22Rv1 (cell line): ENCODE results near the gene OXNAD1.

Experiments
- H3K27ac ChIP-seq: fragments of 450-650 bp; 2 replicates; pipeline ENCODE4 v1.5.1; 2017
- ZFX ChIP-seq: fragments of 450-650 bp; IDR thresholded peaks from 2 replicates; pipeline ENCODE4 v1.6.1; 2017; ENCODE audit warnings: antibody characterized with exemption, borderline replicate concordance
- TF ChIP-seq, protein P1 (sequence below): fragments of 450-650 bp; IDR thresholded peaks from 2 replicates; pipeline ENCODE4 v1.5.1; 2017; ENCODE audit warnings: mild to moderate bottlenecking

The OXNAD1 gene

DNA sequence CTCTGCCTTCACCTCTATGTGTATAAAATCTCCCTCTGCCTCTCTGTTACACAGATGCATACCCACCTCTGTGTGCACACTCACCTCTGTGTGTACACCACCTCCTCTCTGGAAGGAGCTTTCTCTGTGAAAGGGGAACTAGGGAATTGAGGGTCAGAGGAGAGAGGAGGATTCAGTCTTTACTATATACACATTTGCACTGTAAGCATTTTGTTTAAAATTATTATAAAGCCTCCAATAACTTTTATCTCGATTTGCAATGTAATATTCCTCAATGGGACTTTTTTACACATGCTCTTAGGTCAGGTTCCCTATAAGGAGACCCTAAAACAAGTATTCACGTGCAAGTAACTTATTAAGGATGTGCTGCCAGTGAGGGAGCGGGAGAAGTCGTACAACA lies 82.5 kb downstream of the OXNAD1 start:
- TF ChIP-seq, protein P1, sequence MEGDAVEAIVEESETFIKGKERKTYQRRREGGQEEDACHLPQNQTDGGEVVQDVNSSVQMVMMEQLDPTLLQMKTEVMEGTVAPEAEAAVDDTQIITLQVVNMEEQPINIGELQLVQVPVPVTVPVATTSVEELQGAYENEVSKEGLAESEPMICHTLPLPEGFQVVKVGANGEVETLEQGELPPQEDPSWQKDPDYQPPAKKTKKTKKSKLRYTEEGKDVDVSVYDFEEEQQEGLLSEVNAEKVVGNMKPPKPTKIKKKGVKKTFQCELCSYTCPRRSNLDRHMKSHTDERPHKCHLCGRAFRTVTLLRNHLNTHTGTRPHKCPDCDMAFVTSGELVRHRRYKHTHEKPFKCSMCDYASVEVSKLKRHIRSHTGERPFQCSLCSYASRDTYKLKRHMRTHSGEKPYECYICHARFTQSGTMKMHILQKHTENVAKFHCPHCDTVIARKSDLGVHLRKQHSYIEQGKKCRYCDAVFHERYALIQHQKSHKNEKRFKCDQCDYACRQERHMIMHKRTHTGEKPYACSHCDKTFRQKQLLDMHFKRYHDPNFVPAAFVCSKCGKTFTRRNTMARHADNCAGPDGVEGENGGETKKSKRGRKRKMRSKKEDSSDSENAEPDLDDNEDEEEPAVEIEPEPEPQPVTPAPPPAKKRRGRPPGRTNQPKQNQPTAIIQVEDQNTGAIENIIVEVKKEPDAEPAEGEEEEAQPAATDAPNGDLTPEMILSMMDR, result no peak
- TF ChIP-seq ZFX, result no peak
- no peak overlapping the region for H3K27ac ChIP-seq

DNA sequence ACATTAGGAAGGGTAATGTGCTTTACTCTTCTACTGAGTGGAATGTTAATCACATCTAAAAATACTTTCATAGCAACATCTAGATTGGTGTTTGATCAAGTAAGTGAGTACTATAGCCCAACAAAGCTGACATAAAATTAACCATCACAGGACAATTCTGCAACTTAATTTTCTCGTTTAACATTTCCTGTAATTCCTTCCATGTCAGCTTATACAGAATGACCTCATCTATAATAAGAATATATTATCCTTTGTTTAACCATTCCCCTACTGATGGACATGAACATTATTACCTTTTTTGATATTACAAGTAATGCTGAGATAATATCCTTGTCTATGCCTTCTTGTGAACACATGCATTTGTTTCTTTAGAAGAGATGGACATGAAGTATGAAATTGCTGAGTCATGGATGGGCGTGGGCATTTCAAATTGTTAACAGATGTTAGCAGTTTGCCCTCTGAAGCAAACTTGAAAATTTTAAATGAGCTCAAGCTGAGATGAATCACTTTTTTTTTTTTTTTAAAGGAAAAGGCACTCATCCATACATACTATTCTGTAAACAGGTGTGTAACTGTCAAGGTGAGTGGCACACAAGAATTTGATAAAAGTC lies 85.1 kb downstream of the OXNAD1 start:
- no peak for TF ChIP-seq ZFX
- TF ChIP-seq, protein P1, result no peak
- no peak overlapping the region for H3K27ac ChIP-seq

DNA sequence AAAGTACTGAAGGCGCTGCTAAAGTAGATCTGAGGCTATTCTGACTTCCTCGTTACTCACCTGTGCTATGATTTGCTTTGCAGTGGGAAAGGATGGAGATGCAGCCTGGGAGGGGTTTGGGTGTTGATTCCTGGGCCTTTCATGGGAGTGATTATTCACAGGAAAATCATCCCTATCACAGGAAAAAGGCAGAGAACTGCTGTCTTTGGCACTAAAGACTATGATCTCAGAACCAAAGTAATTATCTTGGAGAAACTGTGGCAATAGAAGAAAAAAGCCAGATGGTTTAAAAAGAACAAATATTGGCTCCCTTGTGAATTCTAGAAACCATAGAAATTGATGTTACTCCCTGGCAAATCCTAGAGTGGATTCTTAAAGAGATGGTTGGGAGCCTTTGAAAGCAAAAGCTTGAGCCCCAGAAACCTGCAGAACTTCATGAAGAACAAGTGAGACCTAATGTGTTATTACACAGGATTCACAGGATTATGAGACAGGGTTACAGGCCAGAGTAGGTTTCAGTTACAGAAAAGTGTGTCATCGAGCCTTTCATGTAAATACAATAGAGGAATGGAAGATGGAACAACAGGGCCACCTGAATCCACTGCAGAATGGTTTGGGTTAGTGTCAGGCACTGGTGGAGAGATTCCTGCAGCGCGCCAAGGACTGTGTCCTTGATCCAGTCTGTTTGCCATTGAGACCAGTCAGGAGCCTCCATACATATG lies 85.7 kb downstream of the OXNAD1 start:
- no peak overlapping the region for H3K27ac ChIP-seq
- no peak for TF ChIP-seq ZFX
- TF ChIP-seq, protein P1, result no peak

DNA sequence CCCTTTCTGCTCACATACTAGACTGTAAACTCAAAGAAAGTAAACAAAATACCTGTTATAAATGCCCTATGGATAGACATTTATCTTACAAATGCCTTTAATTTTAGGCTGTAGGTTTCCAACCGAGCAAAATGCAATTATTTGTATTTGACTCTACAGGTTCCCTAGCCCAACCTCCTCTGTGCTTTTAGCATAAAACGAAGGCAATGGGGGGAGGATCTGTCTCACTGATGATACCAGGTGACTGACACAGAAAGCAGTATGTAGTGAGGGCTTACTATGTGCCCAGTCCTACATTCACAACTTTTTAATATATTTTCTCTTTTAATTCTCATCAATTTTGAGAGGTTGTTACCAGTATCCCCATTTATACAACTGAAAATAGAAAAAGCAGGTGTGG lies 87.4 kb downstream of the OXNAD1 start:
- TF ChIP-seq ZFX, result no peak
- TF ChIP-seq, protein P1, result no peak
- no peak overlapping the region for H3K27ac ChIP-seq

DNA sequence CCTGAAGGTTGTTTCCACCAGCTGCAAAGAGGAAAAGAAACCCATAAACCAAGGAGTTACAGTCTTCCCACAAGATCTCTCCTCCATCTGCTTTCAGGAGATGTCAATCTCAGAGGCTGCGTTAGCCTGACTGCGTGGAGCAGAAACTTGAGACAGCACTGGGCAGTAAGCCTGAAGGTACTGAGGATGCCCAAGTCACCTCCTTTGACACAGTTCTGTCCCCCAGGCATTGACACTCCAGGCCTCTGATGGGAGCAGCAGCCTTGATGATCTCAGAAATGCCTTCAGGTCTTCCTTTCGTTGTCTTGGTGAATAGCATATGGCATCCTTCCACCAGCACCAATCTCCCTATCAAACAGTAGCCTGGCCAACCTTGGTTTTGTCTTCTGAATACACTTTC lies 89.3 kb downstream of the OXNAD1 start:
- no peak overlapping the region for H3K27ac ChIP-seq
- TF ChIP-seq ZFX, result no peak
- TF ChIP-seq, protein P1, result no peak
